Astrocyte (in vitro differentiated cells and primary cell): ENCODE measurements around the gene IGBP1. TPM values are rescaled to one million over a fixed set of nuclear protein-coding genes. Genes with fewer than 3 reads are reported as not detected.

Experiments used
- DNase-seq: peaks from one replicate; pipeline ENCODE4 v3.0.0-alpha.2; 2010; ENCODE audit warnings: low read depth
- FAIRE-seq: peaks from 2 replicates; lab custom pipeline; 2011; peaks lifted over from hg19 to GRCh38; lab: Jason Lieb, UNC
- H2AFZ ChIP-seq: 2 replicates; pipeline ENCODE4 v1.6.0; 2012; ENCODE audit warnings: low read depth, low read length, inconsistent platforms
- H3K27ac ChIP-seq: 2 replicates; pipeline ENCODE4 v1.5.1; 2011; ENCODE audit warnings: low read depth, low read length, inconsistent platforms
- H3K27me3 ChIP-seq: 2 replicates; pipeline ENCODE4 v1.6.0; 2011; ENCODE audit warnings: low read length, inconsistent platforms; ENCODE audit not compliant: insufficient read depth
- H3K36me3 ChIP-seq: 2 replicates; pipeline ENCODE4 v1.5.1; 2011; ENCODE audit warnings: low read length, inconsistent platforms; ENCODE audit not compliant: insufficient read depth
- H3K4me1 ChIP-seq: 2 replicates; pipeline ENCODE4 v1.5.1; 2011; ENCODE audit warnings: low read length, inconsistent platforms; ENCODE audit not compliant: insufficient read depth
- H3K4me2 ChIP-seq: 2 replicates; pipeline ENCODE4 v1.6.0; 2012; ENCODE audit warnings: low read length, inconsistent platforms
- H3K4me3 ChIP-seq: 2 replicates; pipeline ENCODE4 v1.5.1; 2011; ENCODE audit warnings: low read depth, mild to moderate bottlenecking, low read length, inconsistent platforms; ENCODE audit not compliant: insufficient read depth
- H3K79me2 ChIP-seq: 2 replicates; pipeline ENCODE4 v1.6.0; 2012; ENCODE audit warnings: mild to moderate bottlenecking, low read length, inconsistent platforms; ENCODE audit not compliant: insufficient read depth
- H3K9ac ChIP-seq: 2 replicates; pipeline ENCODE4 v1.6.0; 2012; ENCODE audit warnings: mild to moderate bottlenecking, low read length, inconsistent platforms
- H3K9me3 ChIP-seq: 2 replicates; pipeline ENCODE4 v1.5.1; 2012; ENCODE audit warnings: low read depth, mild to moderate bottlenecking, low read length, inconsistent platforms; ENCODE audit not compliant: insufficient read depth
- H4K20me1 ChIP-seq: 2 replicates; pipeline ENCODE4 v1.6.0; 2012; ENCODE audit warnings: low read length, inconsistent platforms; ENCODE audit not compliant: insufficient read depth
- H3K27ac Mint-ChIP-seq: one replicate; pipeline ENCODE4 v1.8.0; 2021; ENCODE audit warnings: mild to moderate bottlenecking, mixed read lengths; ENCODE audit not compliant: unreplicated experiment
- H3K27me3 Mint-ChIP-seq: one replicate; pipeline ENCODE4 v1.8.0; 2021; ENCODE audit warnings: low read depth, mixed read lengths; ENCODE audit not compliant: unreplicated experiment
- H3K36me3 Mint-ChIP-seq: one replicate; pipeline ENCODE4 v1.8.0; 2021; ENCODE audit warnings: low read depth, mixed read lengths; ENCODE audit not compliant: unreplicated experiment
- H3K4me1 Mint-ChIP-seq: one replicate; pipeline ENCODE4 v1.8.0; 2021; ENCODE audit warnings: low read depth, mixed read lengths; ENCODE audit not compliant: unreplicated experiment
- H3K4me3 Mint-ChIP-seq: one replicate; pipeline ENCODE4 v1.8.0; 2021; ENCODE audit warnings: mild to moderate bottlenecking, moderate library complexity, mixed read lengths; ENCODE audit not compliant: unreplicated experiment
- H3K9me3 Mint-ChIP-seq: one replicate; pipeline ENCODE4 v1.8.0; 2021; ENCODE audit warnings: mild to moderate bottlenecking, mixed read lengths; ENCODE audit not compliant: unreplicated experiment
- EZH2 ChIP-seq: IDR thresholded peaks from 2 replicates; pipeline ENCODE4 v1.6.1; 2012; ENCODE audit warnings: mild to moderate bottlenecking, low read length, inconsistent platforms; ENCODE audit not compliant: insufficient read depth
- total RNA-seq: library from RNA; stranded (reverse); gene quantifications from 2 replicates; pipeline ENCODE4 v1.2.1, GENCODE V29; 2021
- TF ChIP-seq, protein P1 (sequence below): IDR thresholded peaks from 2 replicates; pipeline ENCODE4 v1.5.1; 2011; ENCODE audit warnings: low read depth, mild to moderate bottlenecking, inconsistent platforms, low read length, moderate library complexity; ENCODE audit not compliant: insufficient read depth

Gene IGBP1
- total RNA-seq, 1 donor from 2014 or later = 41.1 TPM

- Mint-ChIP-seq H3K27ac (no peak overlapping the region), H3K9me3 (no peaks in the 10 kb centered on the region), H3K27me3 (peaks cover 5% of the 10 kb centered on the region), H3K4me3 (no peak overlapping the region), H3K4me1 (peaks cover 6% of the 10 kb centered on the region), H3K36me3 (no peaks in the 10 kb centered on the region)
- peak; percentile 7 for DNase-seq
- Histone ChIP-seq H3K4me2 (peak overlapping the region; percentile 15), H3K36me3 (no peaks in the 10 kb centered on the region), H4K20me1 (no peaks in the 10 kb centered on the region), H3K4me3 (no peak overlapping the region), H3K9ac (no peak overlapping the region), H3K79me2 (no peaks in the 10 kb centered on the region), H3K27ac (no peak overlapping the region), H3K9me3 (no peaks in the 10 kb centered on the region), H2AFZ (no peak overlapping the region), H3K27me3 (no peaks in the 10 kb centered on the region), H3K4me1 (no peaks in the 10 kb centered on the region)
- TF ChIP-seq, protein P1, sequence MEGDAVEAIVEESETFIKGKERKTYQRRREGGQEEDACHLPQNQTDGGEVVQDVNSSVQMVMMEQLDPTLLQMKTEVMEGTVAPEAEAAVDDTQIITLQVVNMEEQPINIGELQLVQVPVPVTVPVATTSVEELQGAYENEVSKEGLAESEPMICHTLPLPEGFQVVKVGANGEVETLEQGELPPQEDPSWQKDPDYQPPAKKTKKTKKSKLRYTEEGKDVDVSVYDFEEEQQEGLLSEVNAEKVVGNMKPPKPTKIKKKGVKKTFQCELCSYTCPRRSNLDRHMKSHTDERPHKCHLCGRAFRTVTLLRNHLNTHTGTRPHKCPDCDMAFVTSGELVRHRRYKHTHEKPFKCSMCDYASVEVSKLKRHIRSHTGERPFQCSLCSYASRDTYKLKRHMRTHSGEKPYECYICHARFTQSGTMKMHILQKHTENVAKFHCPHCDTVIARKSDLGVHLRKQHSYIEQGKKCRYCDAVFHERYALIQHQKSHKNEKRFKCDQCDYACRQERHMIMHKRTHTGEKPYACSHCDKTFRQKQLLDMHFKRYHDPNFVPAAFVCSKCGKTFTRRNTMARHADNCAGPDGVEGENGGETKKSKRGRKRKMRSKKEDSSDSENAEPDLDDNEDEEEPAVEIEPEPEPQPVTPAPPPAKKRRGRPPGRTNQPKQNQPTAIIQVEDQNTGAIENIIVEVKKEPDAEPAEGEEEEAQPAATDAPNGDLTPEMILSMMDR = no peak
- peak; percentile 90 for FAIRE-seq
These were observed 43.5 kb upstream of the IGBP1 start for GRCh38 chrX:70089604-70090297.

- no peak overlapping the region for H3K4me3 ChIP-seq
- Mint-ChIP-seq H3K9me3 (no peaks in the 10 kb centered on the region), H3K27me3 (peaks cover 5% of the 10 kb centered on the region), H3K27ac (no peak overlapping the region), H3K4me1 (peaks cover 6% of the 10 kb centered on the region), H3K4me3 (no peak overlapping the region), H3K36me3 (no peaks in the 10 kb centered on the region)
- H2AFZ ChIP-seq = no peak overlapping the region
- no peaks in the 10 kb centered on the region for H3K9me3 ChIP-seq
- FAIRE-seq = no peak
- H3K4me2 ChIP-seq = no peak overlapping the region
- H3K9ac ChIP-seq = no peak overlapping the region
- H4K20me1 ChIP-seq = no peaks in the 10 kb centered on the region
- no peak for DNase-seq
- no peak overlapping the region for H3K27ac ChIP-seq
- no peak for TF ChIP-seq EZH2
- TF ChIP-seq, protein P1 = no peak
- H3K27me3 ChIP-seq = no peaks in the 10 kb centered on the region
- H3K79me2 ChIP-seq = no peaks in the 10 kb centered on the region
- no peaks in the 10 kb centered on the region for H3K36me3 ChIP-seq
- no peaks in the 10 kb centered on the region for H3K4me1 ChIP-seq
These were observed 41.0 kb upstream of the IGBP1 start for GRCh38 chrX:70092247-70092646.

DNA sequence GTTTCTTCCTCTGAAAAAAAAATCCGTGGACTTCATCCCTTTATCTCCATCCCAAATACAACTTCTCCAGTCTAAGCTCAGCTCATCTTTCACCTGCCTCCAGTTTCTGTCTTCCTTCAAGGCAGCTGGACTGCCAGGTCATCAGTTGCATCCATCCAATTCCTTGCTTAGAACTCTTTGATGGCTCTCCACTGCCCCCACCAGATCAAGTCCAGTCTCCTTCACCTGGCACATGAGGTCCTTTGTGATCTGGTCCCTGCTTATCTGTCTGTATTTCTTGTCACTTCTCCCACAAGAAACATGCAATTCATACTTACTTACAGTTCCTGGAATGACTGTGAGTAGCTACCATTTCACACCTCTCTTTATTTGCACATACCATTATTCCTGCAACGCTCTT lies 37.2 kb upstream of the IGBP1 start:
- H3K4me1 Mint-ChIP-seq = no peaks in the 10 kb centered on the region
- no peak overlapping the region for H3K4me3 ChIP-seq
- no peak overlapping the region for H3K4me3 Mint-ChIP-seq
- H3K36me3 Mint-ChIP-seq = no peaks in the 10 kb centered on the region
- H3K79me2 ChIP-seq = no peaks in the 10 kb centered on the region
- H3K27me3 Mint-ChIP-seq = no peaks in the 10 kb centered on the region
- H3K27ac Mint-ChIP-seq = no peak overlapping the region
- no peaks in the 10 kb centered on the region for H3K27me3 ChIP-seq
- H3K36me3 ChIP-seq = no peaks in the 10 kb centered on the region
- peak; percentile 43 for FAIRE-seq
- H3K9me3 ChIP-seq = no peaks in the 10 kb centered on the region
- H3K27ac ChIP-seq = no peak overlapping the region
- H3K9me3 Mint-ChIP-seq = no peaks in the 10 kb centered on the region
- H2AFZ ChIP-seq = no peak overlapping the region
- no peaks in the 10 kb centered on the region for H4K20me1 ChIP-seq
- no peak overlapping the region for H3K9ac ChIP-seq
- no peak overlapping the region for H3K4me2 ChIP-seq
- TF ChIP-seq, protein P1 = no peak
- no peak for TF ChIP-seq EZH2
- no peak for DNase-seq
- no peaks in the 10 kb centered on the region for H3K4me1 ChIP-seq
